Activated CD8-positive, alpha-beta T cell treated with anti-CD3 and anti-CD28 coated beads for 36 hours (primary cell): ENCODE measurements around the gene NOPCHAP1. TPM values are rescaled to one million over a fixed set of nuclear protein-coding genes. Genes with fewer than 3 reads are reported as not detected.
"Not testable (repeated sequence)": the region's sequence is repeated elsewhere in the genome, so short reads cannot be mapped to it uniquely, and the experiment has no call there.

ENCODE experiments used
- ATAC-seq: fragments of 200-7000 bp; cut with Tn5 transposase; one replicate; pipeline ENCODE4 v1.10.0; 2021; ENCODE audit warnings: mild to moderate bottlenecking, moderate library complexity
- CTCF ChIA-PET: fragments of 350-600 bp; sonication (Branson Sonifier 250); formaldehyde crosslinking; loops from one replicate; lab custom pipeline; 2021; ENCODE audit warnings: antibody characterized with exemption; lab: Charles Lee
- POLR2A ChIA-PET: fragments of 350-600 bp; sonication (Branson Sonifier 250); formaldehyde crosslinking; loops from one replicate; lab custom pipeline; 2021; ENCODE audit warnings: antibody characterized with exemption; lab: Charles Lee
- DNase-seq: peaks from one replicate; pipeline ENCODE4 v3.0.0-alpha.2; 2020
- H3K27ac Mint-ChIP-seq: one replicate; pipeline ENCODE4 v1.8.0; 2021; ENCODE audit warnings: mild to moderate bottlenecking, mixed read lengths
- H3K27me3 Mint-ChIP-seq: one replicate; pipeline ENCODE4 v1.8.0; 2021; ENCODE audit warnings: mixed read lengths
- H3K36me3 Mint-ChIP-seq: one replicate; pipeline ENCODE4 v1.8.0; 2021; ENCODE audit warnings: low read depth, mixed read lengths
- H3K4me1 Mint-ChIP-seq: one replicate; pipeline ENCODE4 v1.8.0; 2021; ENCODE audit warnings: low read depth, mixed read lengths
- H3K4me3 Mint-ChIP-seq: one replicate; pipeline ENCODE4 v1.8.0; 2021; ENCODE audit warnings: mild to moderate bottlenecking, moderate library complexity, mixed read lengths
- H3K9me3 Mint-ChIP-seq: one replicate; pipeline ENCODE4 v1.8.0; 2021; ENCODE audit warnings: mixed read lengths
- intact Hi-C: fragments of 100-400 bp; cut with micrococcal nuclease; formaldehyde crosslinking; loops from one replicate; pipeline ENCODE4 v1.10.0; 2022
- total RNA-seq, 2 experiments: library from RNA; stranded (reverse); gene quantifications; one replicate each; pipeline ENCODE4 v1.2.3, GENCODE V29; 2021
- TF ChIP-seq, protein P1 (sequence below): fragments of 200-600 bp; IDR thresholded peaks from one replicate; pipeline ENCODE4 v1.8.0; 2022; ENCODE audit warnings: antibody characterized with exemption, mild to moderate bottlenecking

NOPCHAP1 gene
- total RNA-seq, 2 experiments from 2014 or later = 39.4 to 42.0 TPM

DNA sequence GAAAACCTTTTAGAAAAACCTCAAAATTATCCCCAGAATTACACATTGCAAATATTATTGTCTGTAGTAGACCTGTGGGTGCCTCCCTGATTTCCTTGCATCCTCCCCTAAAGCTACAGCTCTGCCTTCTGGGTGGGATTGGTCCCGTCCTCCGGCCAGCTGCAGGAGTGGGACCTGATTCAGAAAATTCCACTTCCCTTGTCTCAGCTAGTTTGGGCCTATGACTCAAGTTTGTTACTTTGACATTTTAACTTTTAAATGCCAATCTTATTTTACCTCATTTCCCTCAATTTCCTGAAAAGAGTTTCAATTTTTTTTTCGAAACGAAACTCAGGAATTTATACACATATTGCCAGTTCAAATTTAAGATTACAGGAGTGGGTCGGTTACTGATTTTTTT is 14.8 kb upstream of the NOPCHAP1 start:
- intact Hi-C loops = no loop called here
- ATAC-seq (no peak), DNase-seq (no peak)
- H3K9me3 Mint-ChIP-seq = no peaks in the 10 kb centered on the region
- no peaks in the 10 kb centered on the region for H3K4me1 Mint-ChIP-seq
- no peak overlapping the region for H3K4me3 Mint-ChIP-seq
- POLR2A ChIA-PET = interaction anchor here (1.1 kb wide), 1 partner anchor 12 kb away, joined by 3 read pairs; no protein-coding TSS in a partner anchor
- no peaks in the 10 kb centered on the region for H3K27me3 Mint-ChIP-seq
- no peaks in the 10 kb centered on the region for H3K36me3 Mint-ChIP-seq
- TF ChIP-seq, protein P1, sequence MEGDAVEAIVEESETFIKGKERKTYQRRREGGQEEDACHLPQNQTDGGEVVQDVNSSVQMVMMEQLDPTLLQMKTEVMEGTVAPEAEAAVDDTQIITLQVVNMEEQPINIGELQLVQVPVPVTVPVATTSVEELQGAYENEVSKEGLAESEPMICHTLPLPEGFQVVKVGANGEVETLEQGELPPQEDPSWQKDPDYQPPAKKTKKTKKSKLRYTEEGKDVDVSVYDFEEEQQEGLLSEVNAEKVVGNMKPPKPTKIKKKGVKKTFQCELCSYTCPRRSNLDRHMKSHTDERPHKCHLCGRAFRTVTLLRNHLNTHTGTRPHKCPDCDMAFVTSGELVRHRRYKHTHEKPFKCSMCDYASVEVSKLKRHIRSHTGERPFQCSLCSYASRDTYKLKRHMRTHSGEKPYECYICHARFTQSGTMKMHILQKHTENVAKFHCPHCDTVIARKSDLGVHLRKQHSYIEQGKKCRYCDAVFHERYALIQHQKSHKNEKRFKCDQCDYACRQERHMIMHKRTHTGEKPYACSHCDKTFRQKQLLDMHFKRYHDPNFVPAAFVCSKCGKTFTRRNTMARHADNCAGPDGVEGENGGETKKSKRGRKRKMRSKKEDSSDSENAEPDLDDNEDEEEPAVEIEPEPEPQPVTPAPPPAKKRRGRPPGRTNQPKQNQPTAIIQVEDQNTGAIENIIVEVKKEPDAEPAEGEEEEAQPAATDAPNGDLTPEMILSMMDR = no peak
- no peak overlapping the region for H3K27ac Mint-ChIP-seq
- CTCF ChIA-PET = interaction anchor here (0.6 to 2.1 kb wide), 5 partner anchors 9 to 80 kb away, joined by 3 to 6 read pairs (median 3); no protein-coding TSS in a partner anchor

DNA sequence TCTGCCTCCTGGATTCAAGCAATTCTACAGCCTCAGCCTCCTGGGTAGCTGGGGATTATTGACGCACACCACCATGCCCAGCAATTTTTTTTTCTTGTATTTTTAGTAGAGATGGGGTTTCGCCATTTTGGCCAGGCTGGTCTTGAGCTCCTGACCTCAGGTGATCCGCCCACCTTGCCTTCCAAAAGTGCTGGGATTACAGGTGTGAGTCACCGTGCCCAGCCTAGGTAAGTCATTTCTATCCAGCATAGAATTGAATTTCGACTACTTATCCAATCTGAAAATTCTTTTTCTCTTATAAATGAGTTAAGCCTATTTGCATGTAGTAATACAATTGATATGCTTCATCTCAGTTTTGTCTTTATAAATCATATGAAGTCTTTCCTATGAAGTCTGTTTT is 12.9 kb upstream of the NOPCHAP1 start:
- ATAC-seq = no peak
- Mint-ChIP-seq H3K4me3 (no peak overlapping the region), H3K27ac (no peak overlapping the region), H3K9me3 (no peaks in the 10 kb centered on the region), H3K4me1 (no peaks in the 10 kb centered on the region), H3K36me3 (no peaks in the 10 kb centered on the region), H3K27me3 (no peaks in the 10 kb centered on the region)
- TF ChIP-seq, protein P1 = no peak
- DNase-seq = no peak
- ChIA-PET POLR2A (no interaction called here), CTCF (interaction anchor here (1.2 kb wide), 1 partner anchor 14 kb away, joined by 3 read pairs; no protein-coding TSS in a partner anchor)
- intact Hi-C loops = no loop called here

DNA sequence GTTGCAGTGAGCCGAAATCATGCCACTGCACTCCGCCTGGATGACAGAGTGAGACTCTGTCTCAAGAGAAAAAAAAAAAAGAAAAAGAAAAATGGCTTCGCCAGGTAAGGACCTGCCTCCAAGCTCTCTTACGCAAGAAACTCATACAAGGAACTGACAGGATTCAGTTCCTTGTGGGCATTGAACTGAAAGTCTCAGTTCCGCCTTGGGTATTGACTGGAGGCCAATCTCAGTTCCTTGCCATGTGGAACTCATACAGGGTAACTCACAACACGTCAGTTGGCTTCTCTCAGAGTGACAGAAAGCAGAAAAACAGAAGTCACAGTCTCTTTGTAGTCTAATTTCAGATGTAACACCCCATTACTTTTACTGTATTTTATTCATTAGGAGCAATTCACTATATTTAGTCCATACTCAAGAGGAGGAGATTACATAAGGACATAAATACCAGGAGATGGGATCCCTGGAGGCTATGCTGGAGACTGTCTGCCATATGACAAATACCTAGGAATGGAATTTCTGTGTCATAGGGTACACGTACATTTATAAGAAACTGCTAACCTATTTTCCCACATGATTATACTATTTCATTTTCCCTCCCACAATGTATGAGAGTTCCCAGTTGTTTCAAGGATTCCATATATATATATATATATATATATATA is 11.4 kb upstream of the NOPCHAP1 start:
- Mint-ChIP-seq H3K27me3 (no peaks in the 10 kb centered on the region), H3K4me3 (no peak overlapping the region), H3K9me3 (no peaks in the 10 kb centered on the region), H3K27ac (no peak overlapping the region), H3K36me3 (no peaks in the 10 kb centered on the region), H3K4me1 (no peaks in the 10 kb centered on the region)
- CTCF ChIA-PET = no interaction called here
- TF ChIP-seq, protein P1 = no peak
- no peak for DNase-seq
- POLR2A ChIA-PET = no interaction called here
- ATAC-seq = no peak
- intact Hi-C loops = no loop called here

DNA sequence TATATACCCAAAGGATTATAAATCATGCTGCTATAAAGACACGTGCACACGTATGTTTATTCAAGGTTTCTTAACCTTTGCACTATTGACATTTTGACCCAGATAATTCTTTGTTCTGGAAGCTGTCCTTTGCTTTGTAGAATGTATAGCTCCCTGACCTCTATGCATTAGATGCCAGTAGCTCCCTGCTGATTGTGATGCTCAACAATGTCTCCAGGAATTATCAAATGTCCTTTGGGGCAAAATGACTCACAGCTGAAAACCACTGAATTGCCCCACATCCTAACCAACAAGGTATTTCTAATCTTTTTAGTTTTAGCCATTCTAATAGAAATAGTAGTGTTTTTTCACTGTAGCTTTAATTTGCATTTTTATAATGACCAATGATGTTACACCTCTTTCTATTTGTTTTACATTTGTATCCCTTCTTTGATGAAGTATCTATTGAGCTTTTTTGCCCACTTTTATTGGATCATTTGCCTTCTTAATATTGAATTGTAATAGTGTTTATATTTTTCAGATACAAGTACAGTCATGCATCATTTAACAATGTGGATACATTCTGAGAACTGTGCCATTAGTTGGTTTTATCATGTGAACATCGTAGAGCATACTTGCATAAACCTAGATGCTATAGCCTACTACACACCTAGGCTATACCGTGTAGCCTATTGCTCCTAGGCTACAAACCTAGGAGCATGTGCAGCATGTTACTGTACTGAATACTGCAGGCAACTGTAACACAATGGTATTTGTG is 10.4 kb upstream of the NOPCHAP1 start:
- no peak overlapping the region for H3K4me3 Mint-ChIP-seq
- TF ChIP-seq, protein P1 = no peak
- ATAC-seq (no peak), DNase-seq (no peak)
- intact Hi-C loops = no loop called here
- no peaks in the 10 kb centered on the region for H3K9me3 Mint-ChIP-seq
- ChIA-PET CTCF (no interaction called here), POLR2A (interaction anchor here (0.6 kb wide), 1 partner anchor 1965 kb away, joined by 3 read pairs; no protein-coding TSS in a partner anchor)
- H3K4me1 Mint-ChIP-seq = no peaks in the 10 kb centered on the region
- H3K36me3 Mint-ChIP-seq = no peaks in the 10 kb centered on the region
- H3K27me3 Mint-ChIP-seq = no peaks in the 10 kb centered on the region
- H3K27ac Mint-ChIP-seq = no peak overlapping the region

DNA sequence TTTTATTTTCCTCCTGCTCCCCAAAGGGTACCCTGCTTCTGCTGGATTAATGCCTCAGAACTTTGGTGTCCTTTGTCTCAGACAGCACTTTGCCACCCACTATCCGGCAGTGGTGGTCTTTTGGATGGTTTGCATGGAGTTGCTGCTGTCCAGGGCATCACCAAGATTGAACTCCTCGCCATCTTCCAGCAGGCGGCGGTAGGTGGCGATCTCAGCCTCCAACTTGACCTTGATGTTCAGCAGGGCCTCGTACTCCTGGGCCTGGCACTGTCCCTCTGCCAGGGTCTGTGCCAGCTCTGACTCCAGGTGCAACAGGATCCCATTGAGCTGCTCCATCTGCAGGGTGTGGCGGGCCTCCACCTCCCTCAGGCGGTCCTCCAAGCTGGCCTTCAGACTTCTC is 9.4 kb upstream of the NOPCHAP1 start:
- DNase-seq = no peak
- no peak for ATAC-seq
- intact Hi-C loops = no loop called here
- Mint-ChIP-seq H3K27me3 (no peaks in the 10 kb centered on the region), H3K36me3 (no peaks in the 10 kb centered on the region), H3K4me3 (no peak overlapping the region), H3K9me3 (no peaks in the 10 kb centered on the region), H3K4me1 (peaks cover 4% of the 10 kb centered on the region), H3K27ac (no peak overlapping the region)
- POLR2A ChIA-PET = no interaction called here
- CTCF ChIA-PET = no interaction called here
- TF ChIP-seq, protein P1 = no peak

DNA sequence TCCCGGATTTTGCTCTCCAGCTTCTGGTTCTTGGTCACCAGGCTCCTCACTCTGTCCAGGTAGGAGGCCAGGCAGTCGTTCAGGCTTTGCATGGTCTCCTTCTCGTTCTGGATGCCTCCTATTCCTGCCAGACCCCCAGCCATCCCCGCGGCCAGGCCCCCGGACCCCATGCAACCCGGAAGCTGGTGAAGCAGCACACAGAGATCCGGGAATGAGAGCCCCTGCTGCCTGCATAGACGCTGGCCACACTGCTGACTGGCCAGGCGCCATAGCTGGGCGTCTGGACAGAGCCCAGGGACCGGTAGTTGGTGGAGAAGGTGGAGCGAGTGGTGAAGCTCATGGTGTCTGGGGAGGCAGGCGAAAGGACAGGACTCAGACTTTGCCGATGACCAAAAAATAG is 8.4 kb upstream of the NOPCHAP1 start:
- CTCF ChIA-PET = interaction anchor here (0.9 kb wide), 1 partner anchor 77 kb away, joined by 3 read pairs; no protein-coding TSS in a partner anchor
- DNase-seq, H3K27ac Mint-ChIP-seq, H3K27me3 Mint-ChIP-seq, ATAC-seq, H3K4me1 Mint-ChIP-seq, H3K9me3 Mint-ChIP-seq, intact Hi-C loops, H3K4me3 Mint-ChIP-seq, POLR2A ChIA-PET, H3K36me3 Mint-ChIP-seq: not testable (repeated sequence)
